Brain microvascular endothelial cell (primary cell): ENCODE data around the gene ZBTB20.

Experiments used
- DNase-seq: peaks from one replicate; pipeline ENCODE4 v3.0.0-alpha.2; 2020
- H3K27ac ChIP-seq: fragments of 250-450 bp; sonication (Bioruptor Pico); 2 replicates; pipeline ENCODE4 v1.5.1; 2020; ENCODE audit warnings: mild to moderate bottlenecking, moderate library complexity
- H3K27me3 ChIP-seq: fragments of 250-450 bp; sonication (Bioruptor Pico); replicated peaks from 2 replicates; pipeline ENCODE4 v1.5.1; 2020; ENCODE audit warnings: mild to moderate bottlenecking
- H3K36me3 ChIP-seq: fragments of 250-450 bp; sonication (Bioruptor Pico); replicated peaks from 2 replicates; pipeline ENCODE4 v1.5.1; 2020; ENCODE audit warnings: mild to moderate bottlenecking
- H3K4me3 ChIP-seq: 2 replicates; pipeline ENCODE4 v1.5.1; 2011; ENCODE audit warnings: low read depth, mild to moderate bottlenecking, control low read depth, low read length, moderate library complexity
- CTCF ChIP-seq: IDR thresholded peaks from 2 replicates; pipeline ENCODE4 v1.5.1; 2011; ENCODE audit warnings: low read depth, mild to moderate bottlenecking, moderate library complexity, low read length, control low read depth, inconsistent platforms; ENCODE audit errors: missing control alignments
- in situ Hi-C: cut with HindIII; loops from 2 replicates; pipeline ENCODE4 v1.10.0; 2017; ENCODE audit warnings: low sequenced_read_pairs, low pct_ligation_motif_present

Gene ZBTB20

GRCh38 chr3:114509756-114510155 is 637.3 kb downstream of the ZBTB20 start:
- no peaks in the 10 kb centered on the region for H3K36me3 ChIP-seq
- H3K27ac ChIP-seq, result no peak overlapping the region
- H3K4me3 ChIP-seq, result no peak overlapping the region
- no peaks in the 10 kb centered on the region for H3K27me3 ChIP-seq
- DNase-seq, result no peak
- TF ChIP-seq CTCF, result no peak
- in situ Hi-C loops, result no loop called here

GRCh38 chr3:114508976-114509375 is 638.1 kb downstream of the ZBTB20 start:
- in situ Hi-C loops, result no loop called here
- Histone ChIP-seq H3K4me3 (no peak overlapping the region), H3K27ac (no peak overlapping the region), H3K27me3 (no peaks in the 10 kb centered on the region), H3K36me3 (no peaks in the 10 kb centered on the region)
- no peak for DNase-seq
- no peak for TF ChIP-seq CTCF

DNA sequence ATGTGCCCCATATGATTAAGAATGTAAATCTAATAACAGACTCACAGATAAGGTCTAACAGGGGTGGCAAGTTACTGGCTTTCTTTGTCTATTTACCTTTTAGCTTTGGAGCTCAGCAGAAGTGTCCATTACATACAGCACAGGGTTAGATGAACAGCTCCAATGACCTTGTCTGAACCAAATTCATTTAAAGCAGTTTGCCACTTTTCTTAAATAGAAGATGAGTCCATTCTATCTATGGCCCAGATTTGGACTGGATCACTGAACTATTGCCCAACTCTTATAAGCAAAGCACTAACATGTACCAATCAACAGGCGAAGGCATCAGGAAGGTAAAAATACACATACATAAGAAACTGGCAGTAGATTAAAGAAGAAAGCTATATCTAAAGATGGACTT is 638.9 kb downstream of the ZBTB20 start:
- in situ Hi-C loops, result no loop called here
- no peak overlapping the region for H3K4me3 ChIP-seq
- H3K36me3 ChIP-seq, result no peaks in the 10 kb centered on the region
- no peaks in the 10 kb centered on the region for H3K27me3 ChIP-seq
- no peak for TF ChIP-seq CTCF
- DNase-seq, result no peak
- no peak overlapping the region for H3K27ac ChIP-seq

DNA sequence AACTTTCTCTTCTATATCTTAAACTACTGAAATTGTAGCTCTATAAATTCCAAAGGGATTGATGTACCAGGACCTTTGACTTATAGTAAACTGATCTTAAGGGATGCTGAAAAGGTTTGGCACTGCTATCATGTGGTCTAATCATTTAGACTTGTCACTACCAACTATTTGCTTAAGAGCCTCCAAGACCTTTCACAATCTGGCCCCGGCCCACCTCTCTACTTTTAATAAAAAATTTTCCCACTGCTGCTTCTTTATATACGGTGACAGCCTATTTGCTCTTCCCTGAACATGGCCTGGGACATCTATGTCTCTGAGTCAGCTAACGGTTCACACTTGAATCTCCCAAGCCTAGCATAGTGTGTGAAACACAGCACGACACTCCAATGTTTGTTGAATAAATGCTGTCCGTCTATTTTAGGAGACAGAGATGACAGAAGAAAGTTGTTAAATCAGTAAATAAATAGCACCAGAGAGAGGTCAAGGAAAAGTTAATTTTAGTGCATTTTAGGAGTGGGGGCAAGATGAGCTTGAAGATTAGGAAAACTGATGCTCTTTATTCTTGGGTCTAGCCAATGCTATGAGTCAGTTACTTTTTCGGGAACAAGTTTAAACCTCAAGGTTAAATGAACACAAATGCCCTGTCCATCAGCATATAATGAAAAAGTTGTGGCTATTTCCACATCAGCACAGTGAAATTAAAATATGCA is 640.3 kb downstream of the ZBTB20 start:
- H3K27ac ChIP-seq, result peak overlapping the region; percentile 24
- H3K4me3 ChIP-seq, result no peak overlapping the region
- DNase-seq, result peak; percentile 53
- in situ Hi-C loops, result no loop called here
- TF ChIP-seq CTCF, result no peak
- H3K36me3 ChIP-seq, result no peaks in the 10 kb centered on the region
- no peaks in the 10 kb centered on the region for H3K27me3 ChIP-seq

GRCh38 chr3:114504941-114505628 is 642.0 kb downstream of the ZBTB20 start:
- no peak for TF ChIP-seq CTCF

GRCh38 chr3:114502204-114502603 is 644.9 kb downstream of the ZBTB20 start:
- Histone ChIP-seq H3K27ac (no peak overlapping the region), H3K4me3 (no peak overlapping the region), H3K27me3 (no peaks in the 10 kb centered on the region), H3K36me3 (no peaks in the 10 kb centered on the region)
- no peak for TF ChIP-seq CTCF
- in situ Hi-C loops, result no loop called here
- DNase-seq, result no peak

More at GRCh38 chr3:114504941-114505628, 642.0 kb downstream of the ZBTB20 start:
- DNase-seq, result no peak
- H3K4me3 ChIP-seq, result no peak overlapping the region
- in situ Hi-C loops, result no loop called here
- no peaks in the 10 kb centered on the region for H3K36me3 ChIP-seq
- no peaks in the 10 kb centered on the region for H3K27me3 ChIP-seq
- H3K27ac ChIP-seq, result no peak overlapping the region
